HG03469 (cell line): Measurements from ENCODE around the gene RPTOR.

Experiments
- ATAC-seq: cut with Tn5 transposase; IDR thresholded peaks from one replicate; pipeline ENCODE4 v1.9.1; 2021; ENCODE audit warnings: mild to moderate bottlenecking, moderate library complexity, moderate number of reproducible peaks; ENCODE audit not compliant: unreplicated experiment

RPTOR gene

DNA sequence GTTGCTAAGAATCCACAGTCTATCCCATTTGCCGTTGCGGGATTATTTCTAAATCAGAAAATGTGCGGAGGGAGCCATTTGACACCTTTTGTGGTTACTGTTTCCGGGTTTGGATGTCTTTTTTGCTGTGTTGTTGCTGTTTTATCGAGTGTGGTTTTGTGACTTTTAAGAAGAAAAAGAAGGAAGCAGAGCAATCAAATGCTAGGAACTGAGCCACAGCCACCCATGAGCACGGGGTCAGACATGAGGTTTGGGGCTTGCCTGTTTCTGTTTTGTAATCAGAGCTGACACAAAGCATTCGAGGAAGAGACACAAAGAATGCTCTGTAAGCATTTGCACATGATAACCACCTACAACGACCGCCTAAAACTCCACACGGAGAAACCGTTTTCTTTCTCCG, 393.9 kb downstream of the RPTOR start:
- ATAC-seq = no peak

DNA sequence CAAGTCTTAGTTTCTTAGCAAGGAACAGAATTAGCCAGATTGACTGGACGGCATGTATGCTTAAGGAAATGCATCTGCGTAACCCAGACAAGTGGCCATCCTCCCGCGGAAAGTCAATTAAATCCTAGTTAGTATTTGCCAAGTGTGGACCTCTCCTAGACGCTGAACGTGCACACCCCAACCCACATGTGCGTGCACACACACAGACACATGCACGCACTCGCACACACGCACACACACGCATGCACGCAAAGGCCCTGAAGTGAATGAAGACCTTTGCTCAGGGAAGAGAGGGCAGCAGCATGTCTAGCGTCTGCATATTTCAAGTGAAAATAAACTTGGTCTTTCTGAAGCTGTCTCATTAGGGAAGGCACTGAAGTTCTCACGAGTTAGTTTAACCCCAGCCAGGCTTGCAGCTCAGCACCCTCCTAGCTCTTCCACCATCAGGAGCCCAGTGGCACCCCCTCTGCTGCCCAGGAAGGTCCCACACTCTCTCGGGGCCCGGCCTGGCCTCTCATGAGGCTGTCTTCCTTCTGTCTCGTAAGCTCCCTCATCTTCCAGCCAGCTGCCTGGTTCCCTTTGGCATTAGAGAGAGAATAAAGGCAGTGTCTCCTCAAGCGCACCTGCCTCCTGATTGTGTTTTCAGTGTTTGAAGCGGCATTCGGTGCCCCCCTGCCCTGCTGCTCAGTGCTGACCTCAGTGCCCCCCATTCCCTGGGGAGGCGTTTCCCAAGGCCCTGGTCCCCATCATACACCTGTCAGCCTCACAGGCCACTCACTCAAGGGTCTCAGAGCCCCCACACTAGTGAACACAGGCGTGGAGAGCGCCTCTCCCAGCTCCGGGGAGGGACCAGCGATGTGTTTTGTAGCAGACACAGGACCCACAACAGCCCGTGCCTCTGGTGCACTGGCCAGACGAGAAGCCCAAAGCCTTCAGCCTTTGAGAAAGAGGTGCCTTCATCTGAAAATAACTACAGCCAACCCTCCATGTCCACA, 394.8 kb downstream of the RPTOR start:
- no peak for ATAC-seq

DNA sequence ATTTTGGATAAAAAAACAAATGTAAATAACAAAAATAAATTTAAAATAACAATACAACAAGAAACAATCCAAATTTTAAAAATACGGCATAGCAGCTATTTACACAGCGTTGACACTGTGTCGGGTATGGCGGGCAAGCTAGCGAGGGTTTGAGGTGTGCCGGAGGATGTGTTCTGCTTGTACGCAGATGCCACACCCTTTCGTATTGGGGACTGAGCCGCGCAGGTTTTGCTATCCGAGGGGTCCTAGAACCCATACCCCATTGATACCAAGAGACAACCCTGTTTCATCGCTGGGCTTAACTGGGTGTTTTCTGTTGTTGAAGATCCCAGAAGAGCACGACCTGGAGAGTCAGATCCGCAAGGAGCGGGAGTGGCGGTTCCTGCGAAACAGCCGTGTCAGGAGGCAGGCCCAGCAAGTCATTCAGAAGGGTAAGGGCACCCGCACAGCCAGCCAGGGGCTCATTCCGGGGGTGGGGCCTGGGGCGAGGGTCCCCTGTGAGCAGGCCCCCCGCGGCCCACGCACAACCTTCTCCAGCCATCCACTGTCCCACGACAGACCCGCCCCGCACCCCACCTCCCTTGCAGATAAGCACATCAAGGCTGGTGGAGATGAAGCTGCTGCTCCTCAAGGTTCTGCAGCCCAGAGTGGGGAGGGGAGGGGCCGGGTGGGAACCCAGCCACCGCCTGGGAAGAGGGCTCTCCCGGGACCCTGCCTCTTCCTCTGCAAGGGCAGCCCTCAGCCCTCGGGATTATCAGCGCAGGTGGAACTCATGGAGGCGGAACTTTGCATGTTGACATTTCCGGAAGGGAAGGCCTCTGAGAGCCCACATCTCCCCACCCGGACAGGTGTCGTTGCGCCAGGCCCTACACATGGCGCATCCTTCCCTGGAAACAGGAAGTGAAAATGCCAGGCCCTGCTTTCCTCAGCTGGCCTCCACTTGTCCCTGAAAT, 395.8 kb downstream of the RPTOR start:
- ATAC-seq = no peak

DNA sequence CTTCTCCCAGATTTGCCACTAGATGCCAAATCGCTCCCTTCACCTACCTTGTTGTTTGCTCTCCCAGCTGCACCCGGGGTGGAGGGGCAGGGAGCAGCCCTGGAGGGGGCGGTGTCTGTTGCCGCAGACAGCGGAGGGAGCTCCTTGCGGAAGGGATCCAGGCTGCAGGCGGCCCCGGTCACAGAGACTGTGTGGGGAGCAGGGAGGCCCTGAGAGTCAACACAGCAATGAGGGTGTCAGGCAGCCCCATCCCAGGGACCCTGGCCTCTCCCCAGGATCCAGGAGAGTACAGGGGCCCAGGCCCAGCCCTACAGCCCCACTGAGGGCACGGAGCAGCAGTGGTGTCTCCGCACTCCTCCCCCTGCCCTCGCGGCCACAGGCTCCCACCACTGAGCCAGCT, 396.5 kb downstream of the RPTOR start:
- ATAC-seq = no peak

DNA sequence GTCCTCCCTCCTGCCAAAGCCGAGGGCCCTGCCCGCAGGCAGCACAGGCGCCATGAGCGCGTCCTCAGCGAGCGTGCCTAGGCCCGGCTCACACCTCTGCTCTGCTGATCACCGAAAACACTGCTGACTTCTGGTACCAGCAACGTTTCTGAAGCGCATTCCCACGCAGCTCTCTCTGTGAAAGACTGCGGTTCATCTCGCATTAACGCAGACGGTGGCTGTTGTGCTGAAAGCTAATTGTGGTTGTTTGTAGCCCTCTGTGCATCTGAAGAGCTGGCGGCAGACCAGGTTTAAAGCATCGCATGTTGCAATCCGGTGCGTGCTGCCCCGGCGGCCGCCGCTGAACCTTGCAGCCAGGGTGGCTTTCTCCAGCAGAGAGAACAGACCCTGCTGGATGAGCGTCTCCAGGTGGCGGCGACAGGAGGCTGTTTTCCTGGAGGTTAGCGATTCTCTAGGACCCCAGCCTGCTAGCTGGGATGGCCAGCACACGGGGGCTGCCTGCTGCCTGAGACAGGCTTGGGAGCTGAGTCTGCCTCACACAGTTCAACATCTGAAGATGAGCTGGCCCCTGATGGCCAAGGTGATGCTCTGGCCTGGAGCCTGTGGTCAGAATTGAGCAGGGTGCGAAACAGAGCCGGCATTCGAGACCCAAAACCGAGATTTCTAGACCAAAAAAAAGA, 397.2 kb downstream of the RPTOR start:
- no peak for ATAC-seq

DNA sequence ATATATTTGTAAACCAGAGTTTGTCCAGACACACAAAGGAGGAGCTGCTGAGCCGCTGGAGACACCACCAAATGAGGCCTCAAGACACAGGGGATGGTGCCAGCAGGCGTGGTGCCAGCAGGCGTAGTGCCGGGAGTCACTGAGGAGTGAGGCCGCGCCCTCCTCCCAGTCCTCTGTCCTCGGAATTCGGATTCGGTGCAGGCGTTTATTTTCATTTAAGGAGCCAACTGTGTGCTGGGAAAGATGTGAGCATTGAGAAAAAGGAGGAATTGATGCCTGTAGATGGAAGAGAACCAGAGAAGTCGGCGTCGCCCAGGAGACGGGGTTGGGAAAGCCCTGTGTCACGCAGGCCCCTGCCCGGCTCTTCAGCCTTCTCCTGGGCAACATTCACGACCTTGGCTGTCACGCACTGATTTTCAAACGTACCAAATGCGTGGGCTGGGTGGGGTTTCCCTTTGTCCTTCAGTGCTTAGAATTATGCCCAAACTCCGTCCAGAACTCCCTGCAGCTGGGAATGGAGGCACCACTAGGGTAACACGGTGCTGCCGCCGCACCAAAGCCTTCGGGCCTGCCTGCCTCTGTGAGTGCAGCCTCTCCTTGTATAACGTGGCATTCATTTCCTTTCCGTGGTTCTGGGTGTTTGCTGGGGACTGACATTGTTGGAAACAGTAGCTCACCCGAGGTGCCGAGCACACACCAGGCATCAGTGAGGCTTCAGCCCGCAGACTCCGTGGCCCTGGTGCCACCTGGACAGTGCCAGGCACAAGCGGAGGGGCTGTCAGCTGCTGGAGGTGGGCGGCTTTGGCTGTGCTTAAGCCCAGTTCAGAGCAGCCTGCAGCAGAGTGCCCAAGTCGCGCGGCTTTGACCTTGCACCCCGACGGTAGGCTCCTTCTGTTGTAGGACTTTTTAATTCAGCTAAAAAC, 398.0 kb downstream of the RPTOR start:
- no peak for ATAC-seq

DNA sequence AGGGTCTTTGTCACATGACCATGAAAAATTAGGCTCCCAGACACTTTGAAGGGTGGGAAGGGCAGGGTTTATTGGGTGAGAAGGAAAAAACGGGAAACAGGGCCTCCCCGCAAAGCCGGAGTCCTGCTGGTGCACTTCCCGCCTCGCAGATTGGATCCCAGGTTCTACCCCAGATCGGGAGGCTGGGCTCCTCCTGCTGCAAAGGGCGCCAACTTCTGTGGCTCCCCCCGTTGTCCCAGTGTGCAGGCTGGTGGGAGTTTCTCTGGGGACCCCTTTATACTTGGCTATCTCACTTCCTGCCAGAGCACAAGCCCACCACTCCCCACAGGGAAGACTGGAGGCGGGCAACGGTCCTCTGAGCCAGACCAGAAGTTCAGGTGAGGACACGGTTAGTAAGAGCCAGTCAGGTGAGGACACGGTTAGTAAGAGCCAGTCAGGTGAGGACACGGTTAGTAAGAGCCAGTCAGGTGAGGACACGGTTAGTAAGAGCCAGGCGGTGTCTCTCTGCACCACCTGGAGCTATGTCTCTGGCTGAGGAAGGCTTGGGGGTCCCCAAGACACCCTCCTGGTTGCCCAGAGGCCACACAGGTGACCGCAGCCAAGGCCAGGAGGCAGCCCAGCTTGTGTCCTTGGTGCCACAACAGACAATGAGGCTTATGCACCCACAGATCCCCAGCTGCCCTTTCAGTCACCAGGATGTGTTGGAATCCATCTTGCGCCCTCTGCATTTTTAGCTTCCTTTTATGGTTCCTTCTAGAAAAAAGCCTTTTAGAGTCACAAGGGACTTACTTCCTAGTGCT, 398.9 kb downstream of the RPTOR start:
- ATAC-seq = no peak

DNA sequence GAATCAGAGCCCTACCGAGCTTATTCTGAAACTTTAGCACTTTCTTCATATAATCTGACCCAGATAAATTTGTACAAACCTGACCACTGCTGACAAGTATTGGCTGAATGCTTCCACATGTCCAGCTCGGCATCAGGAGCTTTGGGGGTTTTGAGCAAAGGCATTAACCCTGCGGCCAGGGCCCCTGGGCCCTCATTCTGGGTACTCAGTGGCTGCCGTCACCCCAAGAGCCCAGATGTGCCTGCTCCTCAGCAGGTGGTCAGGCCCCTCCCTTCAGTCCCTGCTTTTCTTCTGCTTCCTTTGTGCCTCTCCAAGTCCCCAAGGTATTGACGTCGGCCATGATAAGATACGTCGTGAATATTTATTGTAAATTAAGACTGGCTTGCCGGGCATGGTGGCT, 399.7 kb downstream of the RPTOR start:
- no peak for ATAC-seq

DNA sequence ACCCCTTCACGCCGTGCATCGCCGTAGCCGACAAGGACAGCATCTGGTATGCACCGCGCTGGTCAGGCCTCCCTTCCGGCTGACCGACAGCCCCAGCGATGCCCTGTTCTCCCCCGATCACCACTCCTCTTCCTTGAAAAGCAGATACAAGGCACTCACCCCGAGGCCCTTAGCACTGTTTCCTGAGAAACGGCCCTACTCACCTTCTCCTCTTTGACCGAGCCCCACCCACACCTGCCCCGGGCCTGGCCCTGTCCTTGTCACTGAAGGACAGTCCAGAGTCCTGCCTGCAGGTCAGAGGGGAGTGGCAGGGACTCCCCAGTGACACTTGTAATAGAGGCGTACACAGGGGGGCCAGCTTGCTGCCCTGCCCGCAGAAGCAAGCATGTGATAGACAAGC, 401.1 kb downstream of the RPTOR start:
- ATAC-seq = no peak

DNA sequence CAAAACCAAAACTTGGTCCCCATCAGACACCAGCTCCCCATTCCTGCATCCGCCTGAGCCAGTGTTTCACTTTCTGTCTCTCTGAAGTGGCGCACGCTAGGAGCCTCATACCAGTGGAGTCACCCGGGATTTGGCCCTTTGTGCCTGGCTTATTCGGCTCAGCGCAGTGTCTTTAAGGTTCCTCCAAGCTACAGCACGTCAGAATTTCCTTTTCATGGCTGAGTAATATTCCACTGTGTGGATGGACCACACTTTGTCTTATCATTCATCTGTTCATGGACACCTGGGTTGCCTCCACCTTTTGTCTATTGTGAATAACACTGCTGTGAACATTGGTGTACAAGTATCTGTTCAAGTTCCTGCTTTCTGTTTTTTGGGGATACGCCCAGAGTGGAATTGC, 401.8 kb downstream of the RPTOR start:
- no peak for ATAC-seq

DNA sequence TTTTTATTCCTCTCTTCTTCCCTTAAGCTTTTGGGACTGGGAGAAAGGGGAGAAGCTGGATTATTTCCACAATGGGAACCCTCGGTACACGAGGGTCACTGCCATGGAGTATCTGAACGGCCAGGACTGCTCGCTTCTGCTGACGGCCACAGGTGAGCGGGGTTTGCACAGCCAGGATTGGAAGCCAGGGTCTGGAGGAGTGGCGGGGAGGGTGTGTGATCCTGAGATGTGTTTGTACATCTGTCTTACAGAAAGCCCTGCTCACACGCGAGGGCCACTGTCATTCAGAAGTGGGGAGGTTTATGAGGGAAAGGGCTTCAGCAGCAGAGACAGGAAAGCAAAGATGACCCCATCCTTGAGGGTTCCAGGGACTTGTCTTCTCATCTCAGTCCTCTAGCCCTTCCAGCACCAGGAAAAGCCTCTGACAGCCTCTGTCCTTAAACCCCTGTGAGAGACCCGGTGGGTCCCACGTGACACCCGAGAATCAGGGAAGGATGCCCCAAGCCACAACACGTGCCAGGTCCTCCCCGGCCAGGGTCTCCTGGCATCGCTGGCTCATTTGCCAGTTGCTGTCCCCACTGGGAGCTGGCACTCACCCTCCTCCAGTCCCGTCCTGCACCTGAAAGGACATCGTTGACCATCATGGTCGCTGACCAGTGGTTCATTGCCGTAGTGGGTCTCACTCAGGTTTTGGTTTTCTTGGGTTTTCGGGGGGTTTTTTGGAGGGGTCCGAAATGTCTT, 402.7 kb downstream of the RPTOR start:
- ATAC-seq = no peak

DNA sequence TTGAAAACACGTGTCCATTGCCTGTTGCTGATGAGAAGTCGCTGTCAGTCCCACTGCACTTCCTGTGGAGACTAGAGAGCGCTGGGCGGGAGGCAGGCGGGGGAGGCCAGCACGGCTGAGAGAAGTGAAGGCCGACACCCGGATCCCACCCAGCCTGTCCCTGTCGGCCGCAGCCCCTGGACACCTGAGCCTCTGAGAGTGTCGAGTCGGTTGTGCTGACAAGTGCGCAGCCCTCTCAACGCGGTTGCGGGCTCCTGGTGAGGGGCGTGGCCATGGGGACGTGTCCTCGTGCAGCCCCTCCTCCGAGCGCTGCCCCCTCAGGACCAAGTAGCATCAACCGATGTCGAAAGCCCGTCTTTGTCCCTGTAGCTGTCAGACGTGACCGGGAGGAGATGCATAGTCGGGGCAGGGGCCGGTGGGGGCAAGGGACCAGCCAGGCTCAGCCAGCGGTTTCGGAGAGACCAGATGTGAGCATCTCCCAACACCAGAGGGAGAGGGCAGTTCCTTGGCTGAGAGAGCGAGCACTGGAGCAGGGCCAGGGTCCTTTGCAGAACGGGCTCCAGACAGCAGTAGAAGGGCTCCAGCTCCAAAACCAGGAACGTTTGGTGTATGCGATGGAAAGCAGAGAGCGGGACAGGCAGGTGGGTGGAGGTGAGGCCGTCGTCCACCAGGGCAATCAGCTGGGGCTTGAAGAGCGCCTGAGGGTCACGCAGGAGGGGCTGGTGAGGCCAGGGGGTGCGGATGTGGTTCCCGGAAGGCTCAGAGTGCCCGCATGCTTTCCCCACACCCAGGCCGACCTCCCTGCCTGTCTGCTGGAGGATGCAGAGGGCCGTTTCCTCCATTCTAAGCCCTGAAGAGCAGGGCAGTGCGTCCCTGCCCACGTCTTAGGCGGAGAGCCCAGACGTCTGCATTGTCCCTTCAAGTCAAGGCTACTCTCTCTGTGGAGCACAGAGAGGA, 403.7 kb downstream of the RPTOR start:
- ATAC-seq = no peak

DNA sequence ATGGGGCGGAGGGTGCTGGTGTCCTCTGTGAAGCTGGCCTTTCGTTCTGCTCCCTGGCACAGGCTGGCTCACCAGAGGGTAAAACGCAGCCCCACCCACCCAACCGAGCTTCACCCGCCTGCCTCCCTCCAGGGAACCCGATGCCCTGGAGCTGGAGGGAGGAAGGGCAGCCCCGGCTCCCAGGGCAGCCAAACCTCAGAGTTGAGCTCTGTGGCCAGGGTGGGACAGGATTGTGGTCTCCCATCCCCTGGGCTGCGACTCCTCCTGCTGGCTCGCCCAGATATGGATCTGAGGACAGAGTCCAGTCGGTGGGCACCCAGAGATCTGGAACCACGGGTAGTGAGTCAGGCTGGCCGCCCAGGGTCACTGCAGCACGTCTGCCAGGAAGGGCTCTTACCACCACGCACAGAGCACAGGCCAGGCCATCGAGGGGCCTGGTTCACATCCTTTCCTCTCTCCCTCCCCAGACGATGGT, 404.4 kb downstream of the RPTOR start:
- no peak for ATAC-seq

DNA sequence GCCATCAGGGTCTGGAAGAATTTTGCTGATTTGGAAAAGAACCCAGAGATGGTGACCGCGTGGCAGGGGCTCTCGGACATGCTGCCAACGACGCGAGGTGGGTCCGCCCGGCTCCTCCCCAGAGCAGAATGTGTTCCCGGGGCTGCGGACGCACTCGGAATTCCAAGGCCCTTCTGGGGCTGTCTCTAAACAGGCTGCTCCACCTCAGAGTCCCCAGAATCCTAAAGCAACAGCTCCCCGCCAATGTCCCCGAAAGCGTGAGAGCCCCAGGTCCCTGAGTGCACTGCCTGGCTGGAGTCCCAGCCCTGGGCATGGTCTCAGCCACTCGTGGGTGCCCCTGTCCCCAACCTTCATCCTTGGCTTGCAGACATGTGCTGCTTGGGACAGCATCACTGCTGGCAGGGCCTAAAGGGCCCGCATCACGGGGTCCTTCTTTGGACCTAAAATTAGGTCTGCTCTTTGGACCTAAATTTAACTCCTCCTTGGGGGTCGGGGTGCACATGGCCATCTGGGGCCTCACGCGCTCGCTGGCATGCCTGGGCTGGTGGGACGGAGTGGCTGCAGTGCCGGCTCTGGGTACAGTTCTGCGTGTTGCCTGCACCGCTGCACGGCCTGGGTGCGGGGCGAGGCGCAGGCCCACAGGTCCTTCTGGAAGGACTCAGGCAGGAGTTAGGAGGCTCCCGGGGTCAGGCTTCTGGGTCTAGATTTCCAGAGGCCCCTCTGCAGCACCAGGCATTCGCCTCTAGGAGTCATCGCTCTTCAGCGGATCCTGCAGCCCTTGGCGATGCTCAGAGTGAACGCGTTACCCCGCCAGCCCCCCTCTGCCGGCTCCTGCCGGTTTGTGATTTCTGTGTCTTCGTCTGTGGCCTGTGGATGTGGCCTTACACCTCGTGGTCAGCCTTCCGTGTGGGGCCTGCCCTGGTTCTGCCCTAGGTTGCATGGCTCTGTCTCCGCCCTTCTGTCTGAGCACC, 405.1 kb downstream of the RPTOR start:
- no peak for ATAC-seq

DNA sequence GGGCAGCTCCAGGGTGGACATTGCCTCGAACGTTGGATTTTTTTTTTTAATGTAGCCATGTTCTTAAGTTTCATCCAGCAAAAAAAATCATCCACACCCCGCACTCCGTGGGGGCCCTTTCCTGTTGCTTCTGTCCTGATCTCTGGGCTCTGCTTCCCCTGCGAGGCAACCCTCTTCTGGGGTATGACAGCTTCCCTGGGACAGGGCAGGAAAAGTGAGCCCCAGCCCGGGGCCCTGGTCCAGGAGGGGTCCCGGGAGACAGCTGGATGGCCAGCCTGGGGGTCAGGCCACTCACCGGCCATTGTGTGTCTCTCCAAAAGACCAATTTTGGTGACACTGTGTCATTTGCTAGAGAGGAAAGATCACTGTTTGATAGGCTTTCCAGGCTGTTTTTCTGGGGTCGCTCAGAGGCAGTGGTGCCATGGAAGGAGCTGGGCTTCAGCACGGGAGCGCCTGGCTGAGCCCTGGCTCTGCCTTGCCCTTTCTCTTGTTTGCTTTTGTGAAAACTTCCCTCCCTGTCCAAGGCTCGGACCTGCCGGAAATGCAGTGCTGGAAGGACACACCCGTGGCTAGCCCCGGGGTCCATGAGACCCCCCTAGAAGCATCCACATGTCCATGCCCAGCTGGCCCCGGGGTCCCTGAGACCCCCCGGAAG, 406.0 kb downstream of the RPTOR start:
- no peak for ATAC-seq
